ENCODE results near the gene CELSR3.

CELSR3 gene

DNA sequence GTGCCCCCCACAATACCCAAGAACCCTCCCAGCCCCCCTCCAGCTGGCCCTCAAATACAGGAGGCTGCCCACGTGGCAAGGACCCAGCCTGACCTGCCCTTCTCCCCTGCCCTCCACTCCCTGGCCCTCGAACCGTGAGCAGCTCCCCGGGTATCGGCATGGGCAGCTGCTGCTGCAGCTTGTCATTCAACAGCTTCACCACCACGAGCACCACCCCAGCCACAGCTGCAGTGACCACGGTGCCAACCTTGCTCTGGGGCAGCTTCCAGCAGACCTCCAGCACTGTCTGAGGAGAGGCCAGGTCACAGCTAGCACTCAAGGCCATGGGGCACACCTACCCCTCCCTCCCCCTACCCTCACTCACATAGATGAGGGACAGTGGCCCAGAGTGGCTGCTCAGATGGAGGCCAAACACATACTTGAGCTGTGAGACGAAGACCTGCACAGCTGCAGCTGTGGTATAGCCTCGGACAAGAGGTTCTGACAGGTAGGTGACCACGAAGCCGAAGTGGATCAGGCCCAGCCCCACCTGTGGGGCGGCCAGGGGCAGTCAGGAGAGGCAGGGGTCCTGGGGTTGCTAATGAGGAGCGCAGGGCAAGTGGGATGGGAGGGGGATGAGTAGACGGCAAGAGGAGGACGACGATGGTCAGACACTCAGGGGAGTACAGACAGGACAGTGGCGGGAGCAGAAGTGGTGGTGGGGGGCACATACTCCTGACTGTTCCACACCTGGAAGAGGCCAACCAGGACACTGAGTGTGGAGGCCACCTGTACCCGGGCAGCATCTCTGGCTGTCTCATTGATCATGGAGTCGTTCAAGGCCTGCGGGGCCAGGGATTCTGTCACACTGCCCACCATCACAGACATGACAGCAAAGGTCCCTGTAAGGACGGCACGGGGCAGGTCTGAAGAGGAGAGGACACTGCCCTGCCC lies 30.9 kb downstream of the CELSR3 start:
- no peak for DNase-seq

DNA sequence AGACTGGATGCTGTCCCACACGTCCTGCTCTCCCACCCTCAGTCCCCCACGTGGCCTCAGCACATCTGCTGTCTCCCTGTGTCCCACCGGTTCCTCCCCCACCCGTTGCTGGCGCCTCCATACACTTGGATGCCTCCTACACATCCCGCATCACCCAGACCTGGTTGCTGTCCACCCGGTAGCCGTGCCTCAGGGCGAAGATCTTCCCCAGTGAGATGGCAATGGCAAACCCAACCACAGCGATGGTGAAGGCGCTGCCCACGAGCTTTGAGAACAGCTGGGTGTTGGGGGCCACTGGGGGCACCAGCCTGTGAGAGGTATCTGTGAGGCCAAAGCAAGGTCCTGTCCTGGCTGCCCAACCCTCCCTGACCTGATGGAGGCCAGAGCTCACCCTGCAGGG lies 31.9 kb downstream of the CELSR3 start:
- DNase-seq: no peak

DNA sequence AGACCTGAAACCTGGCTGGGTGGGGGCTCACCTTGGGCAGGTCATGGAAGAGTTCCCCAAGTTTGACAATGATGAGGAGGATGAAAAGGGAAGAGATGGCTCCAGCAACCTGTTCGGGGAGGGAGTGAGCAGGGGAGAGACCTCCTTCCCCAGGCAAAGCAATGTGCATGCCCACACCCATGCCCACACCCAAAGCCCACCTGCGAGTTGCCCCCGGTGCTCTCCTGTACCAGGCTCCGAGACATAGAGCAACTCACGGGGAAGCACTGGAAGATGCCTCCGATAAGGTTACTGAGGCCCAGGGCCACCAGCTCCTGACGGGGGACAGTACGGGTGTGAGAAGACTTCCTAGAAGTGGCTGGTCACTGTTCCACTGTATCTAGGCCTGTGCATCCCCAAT lies 32.3 kb downstream of the CELSR3 start:
- no peak for DNase-seq

DNA sequence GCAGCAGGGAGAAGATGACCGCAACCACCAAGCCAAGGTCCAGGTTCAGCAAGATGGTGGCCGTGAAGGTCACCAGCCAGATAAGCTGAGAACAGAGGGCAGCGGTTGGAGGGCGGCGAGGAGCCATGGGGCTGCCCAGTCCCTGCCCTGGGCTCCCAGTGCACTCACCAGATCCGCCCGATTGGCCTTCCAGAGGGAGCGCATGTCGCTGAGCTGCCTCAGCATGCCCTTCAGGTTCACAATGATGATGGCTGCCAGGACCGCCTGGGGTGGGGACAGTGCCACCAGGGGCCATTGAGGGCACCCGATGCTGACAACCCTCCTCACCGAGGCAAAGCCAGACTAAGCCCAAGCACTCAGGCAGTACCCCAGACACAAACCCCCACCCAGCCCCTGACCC lies 32.8 kb downstream of the CELSR3 start:
- DNase-seq: no peak

DNA sequence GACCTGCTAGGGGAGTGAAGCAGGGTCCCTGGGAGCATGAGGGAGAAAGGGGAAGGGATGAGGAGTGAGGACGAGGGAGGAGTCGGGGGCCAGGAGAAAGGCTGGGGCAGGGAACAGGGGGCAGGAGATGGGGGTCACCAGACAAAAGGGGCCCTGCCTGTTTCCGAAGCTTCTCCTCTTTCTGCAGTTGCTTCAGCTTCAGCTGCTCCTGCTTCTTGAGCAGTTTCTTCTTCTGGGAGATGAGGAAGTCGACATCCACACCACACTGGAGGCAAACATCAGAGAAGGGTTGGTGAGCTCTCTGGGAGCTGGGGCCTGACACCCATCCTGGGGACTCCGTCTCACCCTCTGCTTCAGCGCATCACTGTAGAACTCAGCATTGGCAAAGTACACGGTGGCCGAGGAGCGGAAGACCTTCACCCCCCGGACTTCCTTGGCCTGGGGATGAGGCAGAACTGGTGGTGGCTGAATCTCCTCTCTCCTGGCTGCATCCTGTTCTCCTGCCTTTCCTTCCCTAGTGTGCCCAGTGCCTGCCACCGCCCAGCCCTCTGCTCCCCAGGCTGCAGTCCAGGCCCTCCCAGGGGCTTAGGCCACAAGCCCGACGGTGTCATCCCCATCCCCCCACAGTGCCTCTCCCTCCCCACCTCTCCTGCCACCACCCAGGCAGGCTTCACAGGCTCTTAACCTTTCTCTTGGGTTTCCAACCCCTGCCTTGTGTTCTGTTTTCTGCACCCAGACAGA lies 34.2 kb downstream of the CELSR3 start:
- no peak for DNase-seq

DNA sequence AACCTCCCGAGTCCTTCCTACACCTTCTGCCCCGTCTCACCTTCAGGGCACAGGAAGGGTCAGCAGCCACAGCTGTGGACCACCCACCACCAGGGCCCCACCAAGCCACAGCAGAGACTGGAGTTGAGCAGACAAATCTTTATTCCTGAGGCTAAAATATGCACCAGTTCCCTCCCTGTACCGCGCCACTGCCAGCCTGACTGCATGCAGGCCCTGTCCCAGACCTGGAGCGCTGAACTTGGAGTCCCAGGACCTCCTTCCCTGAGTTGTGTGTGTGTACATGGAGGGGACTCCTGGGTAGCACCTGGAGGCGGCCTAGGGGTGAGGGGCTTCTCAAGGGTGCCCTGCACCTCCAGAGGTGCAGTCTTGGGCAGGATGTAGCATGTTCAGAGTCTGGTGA lies 37.1 kb downstream of the CELSR3 start:
- DNase-seq: no peak

DNA sequence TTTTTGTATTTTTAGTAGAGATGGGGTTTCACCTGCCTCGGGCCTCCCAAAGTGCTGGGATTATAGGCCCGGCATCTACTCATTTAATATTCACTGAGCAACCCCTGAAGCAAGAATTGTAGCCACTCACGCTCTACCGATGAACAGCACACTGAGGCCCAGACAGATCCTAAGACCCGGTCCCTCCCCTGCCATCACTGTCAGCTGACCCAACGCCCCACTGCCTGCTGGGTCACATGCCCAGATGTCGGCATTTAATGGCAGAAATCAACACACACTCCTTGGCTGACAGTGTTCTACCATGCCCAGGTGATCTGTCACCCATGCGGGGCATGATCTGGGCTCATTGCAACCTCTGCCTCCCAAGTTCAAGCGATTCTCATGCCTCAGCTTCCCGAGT lies 37.9 kb downstream of the CELSR3 start:
- DNase-seq: no peak

DNA sequence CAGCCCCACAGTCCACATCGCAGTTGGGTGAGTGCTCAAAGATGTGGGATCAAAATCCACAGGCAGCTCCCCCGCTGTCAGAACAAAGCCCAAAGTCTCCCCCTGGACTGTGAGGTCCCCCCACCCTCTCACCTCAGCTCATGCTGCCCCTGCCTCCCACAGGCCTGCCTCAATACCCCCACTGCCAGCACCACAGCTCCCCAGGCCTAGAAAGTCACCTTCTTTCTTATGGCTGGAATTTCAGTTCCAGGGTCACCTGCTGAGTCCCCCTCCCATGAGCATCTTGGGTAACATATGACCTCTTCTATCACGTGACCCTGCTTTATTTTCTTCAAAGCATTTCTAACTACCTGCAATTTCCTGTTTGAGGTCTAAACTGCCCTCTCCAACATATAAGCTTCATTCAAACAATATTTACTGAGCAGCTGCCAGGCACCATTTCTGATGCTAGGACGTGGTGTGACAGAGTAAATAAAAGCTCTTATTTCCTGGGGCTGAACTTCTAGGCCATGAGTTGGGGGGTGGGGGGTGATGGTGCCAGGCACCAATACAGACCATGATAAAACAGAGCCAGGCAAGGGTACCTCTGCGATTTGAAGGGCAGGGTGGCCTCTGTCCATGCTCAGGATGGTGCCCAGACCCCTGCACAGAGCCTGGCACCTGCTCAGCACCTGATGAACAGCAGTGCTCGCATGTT lies 38.7 kb downstream of the CELSR3 start:
- DNase-seq: peak; percentile 70

DNA sequence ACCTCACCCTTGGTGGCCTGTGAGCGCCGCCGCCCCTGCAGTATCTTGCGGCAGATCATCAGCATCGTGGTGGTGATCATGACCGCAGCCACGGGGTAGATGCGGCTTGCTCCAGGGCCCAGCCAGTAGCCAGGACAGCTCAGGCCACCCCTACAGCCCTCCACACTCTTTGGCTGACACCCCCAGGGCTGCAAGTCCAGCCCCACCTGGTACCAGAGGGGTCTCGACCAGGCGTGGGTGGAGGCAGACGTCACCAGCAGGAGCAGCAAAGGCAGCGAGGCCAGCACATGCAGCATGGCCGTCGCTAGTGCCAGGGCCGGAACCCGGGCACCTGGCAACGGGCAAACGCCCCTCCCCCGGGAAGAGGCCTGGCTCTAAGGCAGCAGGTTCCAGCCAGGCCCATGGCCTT lies 41.2 kb downstream of the CELSR3 start, which contains the start of gene TMEM89:
TSS of gene TMEM89 (minus strand) at position 309 of the 409 bp plus-strand sequence. CDS start at position 296, 13 bp downstream.
- DNase-seq: no peak

DNA sequence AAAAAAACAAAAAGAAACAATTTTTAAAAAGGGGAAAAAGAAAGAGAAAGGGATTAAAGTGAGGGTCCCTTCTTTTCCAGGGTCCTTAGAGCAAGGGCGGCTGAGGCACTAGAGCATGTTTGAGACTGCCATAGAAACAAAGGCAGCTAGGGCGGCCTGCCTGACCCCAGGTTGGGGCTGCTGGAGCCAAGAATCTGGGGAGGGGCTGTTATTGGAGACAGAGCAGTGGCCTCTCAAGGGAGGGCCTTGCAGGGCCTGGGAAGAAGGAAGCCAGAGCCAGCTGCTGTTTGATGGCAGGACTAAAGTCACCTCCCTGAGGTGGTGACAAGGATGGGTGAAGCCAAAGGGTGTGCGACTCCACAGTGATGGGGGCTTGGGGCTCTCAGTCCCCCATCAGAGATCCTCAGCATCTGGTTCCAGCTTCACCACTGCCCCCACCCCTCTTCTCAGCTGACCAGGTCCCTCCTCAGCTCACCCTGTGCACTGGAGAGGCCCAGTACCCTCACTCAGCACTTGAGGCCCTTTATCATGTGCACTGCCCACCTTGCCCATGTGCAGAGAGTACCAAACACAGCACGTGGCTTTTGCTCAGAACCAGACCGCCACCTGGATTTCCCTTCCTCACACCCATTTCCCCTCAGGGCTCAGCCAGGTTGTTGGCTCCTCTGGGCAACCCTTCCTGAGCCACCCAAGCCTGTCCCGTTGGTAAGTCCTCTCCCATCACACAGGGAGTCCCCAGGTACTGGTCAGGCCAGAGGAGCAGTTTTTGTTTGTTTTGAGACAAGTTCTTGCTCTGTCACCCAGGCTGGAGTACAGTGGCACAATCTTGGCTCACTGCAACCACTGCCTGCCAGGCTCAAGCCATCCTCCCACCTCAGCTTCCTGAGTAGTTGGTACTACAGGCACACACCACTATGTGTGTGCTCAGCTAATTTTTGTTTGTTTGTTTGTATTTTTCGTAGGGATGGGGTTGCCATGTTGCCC lies 42.9 kb downstream of the CELSR3 start:
- no peak for DNase-seq

DNA sequence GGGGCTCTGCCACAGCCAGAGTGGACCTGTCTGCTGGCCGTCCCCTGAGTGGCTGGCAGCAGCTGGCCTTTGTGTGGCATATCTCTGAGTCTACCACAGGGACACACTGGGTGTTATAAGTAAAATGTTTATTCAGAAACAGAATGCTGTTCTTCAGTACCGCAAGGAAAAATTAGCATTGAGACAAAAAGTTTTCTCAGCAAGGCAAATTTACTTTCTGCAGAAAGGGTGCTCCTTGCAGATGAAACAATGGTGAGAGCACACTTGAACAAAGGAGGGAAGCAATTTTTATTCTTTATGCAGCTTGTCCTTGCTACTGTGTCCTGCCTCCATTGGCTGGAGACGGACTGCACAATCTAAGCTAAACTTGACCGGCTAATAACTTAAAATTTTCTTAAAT lies 45.1 kb downstream of the CELSR3 start:
- DNase-seq: no peak

DNA sequence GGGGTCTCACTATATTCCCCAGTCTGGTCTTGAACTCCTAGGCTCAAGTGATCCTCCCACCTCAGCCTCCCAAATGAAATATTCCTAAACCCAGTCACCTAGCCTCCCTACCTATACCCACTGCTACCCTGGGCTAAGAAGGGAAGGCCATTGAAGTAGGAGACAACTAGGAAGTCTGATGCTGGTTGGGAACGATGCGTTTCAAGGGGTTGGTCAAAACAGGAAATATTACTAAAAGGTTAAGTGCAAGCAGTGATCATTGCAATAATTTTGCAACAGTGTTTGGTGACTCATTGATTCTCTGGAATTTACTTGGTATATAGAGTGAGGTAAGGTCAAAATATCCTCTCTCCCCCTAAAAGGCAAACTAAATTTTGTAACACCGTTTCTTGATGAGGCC lies 48.6 kb downstream of the CELSR3 start:
- no peak for DNase-seq

DNA sequence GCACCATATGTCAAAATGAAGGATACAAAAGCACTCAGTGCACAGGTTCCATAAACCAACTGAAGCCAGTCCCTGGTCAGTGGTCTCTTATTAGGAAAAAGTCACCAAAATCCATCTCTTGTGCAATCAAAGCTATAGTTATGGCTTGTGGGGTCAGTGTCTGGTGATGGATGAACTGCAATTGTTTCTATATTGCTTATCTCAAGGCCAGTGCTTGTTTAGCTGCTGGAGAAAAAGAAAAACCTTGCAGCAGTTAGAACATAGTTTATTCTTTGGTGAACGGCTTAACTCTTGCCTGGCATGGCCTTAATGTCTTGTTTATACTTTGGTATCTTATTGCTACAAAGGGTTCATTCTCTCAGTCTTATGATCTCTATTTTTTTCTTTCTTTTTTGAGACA lies 50.4 kb downstream of the CELSR3 start:
- DNase-seq: no peak

DNA sequence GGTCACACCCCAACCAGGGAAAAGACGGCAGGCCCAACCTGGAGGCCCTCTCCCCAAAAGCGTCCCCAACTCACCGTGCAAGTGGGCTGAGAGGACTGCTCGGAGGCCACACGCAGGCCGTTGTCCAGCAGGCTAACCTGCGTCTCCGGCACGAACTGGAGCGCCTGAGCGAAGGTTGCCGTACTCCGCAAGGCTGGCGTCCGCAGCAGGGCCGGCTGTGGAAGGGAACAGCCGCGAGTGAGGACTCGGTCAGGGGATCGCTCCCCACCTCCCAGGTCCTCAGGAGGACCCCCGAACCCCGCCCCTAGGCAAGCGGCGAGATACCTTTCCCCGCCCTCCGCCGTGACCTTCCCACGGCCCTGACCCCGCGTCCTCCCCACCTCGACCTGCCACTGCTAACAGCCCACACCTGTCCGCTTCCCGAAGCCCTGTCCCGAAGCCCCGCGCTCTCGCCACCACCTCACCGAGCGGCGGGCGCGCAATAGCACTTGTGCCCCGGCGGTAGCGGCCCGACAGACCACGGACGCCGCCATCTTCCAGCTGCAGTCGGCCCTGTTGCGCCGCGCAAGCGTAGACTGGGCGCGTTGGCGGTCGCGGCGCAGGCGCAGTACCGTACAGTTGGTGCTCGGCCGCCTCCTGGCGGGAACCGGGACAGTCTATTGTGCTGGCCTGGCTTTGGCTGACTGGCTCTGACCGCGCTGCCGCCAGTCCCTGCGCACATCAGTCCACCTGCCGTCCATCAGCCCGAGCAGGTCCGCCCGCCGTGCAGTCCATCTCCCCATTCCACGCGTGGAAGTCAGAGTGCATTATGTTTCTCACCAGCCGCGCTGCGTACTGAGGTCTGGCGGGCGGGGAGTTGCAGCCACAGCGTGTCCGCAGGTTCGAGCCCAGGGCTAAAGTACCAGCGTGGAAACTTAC lies 53.3 kb downstream of the CELSR3 start, which contains the start of gene UQCRC1:
TSS of gene UQCRC1 (minus strand) at position 559 of the 918 bp plus-strand sequence. CDS start at position 533, 26 bp downstream.
- DNase-seq: peak; percentile 72

DNA sequence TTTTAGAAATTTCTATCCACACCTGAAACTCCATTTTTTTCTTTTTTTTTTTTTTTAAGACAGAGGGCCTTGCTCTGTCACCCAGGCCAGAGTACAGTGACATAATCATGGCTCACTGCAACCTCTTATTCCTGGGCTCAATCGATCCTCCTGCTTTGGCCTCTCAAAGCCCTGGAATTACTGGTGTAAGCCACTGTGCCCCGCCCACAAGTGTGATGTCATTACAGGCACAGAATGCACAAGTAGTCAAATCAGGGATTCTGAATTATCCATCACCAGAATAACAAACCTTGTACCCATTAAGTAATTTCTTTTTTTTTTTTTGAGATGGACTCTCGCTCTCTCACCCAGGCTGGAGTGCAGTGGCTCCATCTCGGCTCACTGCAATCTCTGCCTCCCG lies 55.2 kb downstream of the CELSR3 start:
- no peak for DNase-seq

DNA sequence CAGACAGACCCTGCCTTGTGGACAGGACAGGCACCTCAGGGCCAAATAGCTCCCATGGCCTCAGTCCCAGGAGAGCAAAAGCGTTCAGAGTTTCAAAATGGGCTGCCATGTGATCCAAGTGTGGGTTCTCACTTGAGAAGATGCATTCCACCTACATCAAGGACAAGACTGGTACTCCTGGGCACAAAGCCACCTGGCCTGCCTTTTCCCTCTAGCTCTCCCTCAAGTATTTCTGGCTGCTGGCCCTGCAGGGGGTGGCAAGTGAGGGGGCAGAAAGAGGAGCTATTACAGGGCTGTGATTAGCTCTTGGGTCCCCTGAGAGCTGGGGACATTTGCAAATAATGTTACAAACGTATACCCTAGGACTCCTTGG lies 61.1 kb downstream of the CELSR3 start:
- no peak for DNase-seq

DNA sequence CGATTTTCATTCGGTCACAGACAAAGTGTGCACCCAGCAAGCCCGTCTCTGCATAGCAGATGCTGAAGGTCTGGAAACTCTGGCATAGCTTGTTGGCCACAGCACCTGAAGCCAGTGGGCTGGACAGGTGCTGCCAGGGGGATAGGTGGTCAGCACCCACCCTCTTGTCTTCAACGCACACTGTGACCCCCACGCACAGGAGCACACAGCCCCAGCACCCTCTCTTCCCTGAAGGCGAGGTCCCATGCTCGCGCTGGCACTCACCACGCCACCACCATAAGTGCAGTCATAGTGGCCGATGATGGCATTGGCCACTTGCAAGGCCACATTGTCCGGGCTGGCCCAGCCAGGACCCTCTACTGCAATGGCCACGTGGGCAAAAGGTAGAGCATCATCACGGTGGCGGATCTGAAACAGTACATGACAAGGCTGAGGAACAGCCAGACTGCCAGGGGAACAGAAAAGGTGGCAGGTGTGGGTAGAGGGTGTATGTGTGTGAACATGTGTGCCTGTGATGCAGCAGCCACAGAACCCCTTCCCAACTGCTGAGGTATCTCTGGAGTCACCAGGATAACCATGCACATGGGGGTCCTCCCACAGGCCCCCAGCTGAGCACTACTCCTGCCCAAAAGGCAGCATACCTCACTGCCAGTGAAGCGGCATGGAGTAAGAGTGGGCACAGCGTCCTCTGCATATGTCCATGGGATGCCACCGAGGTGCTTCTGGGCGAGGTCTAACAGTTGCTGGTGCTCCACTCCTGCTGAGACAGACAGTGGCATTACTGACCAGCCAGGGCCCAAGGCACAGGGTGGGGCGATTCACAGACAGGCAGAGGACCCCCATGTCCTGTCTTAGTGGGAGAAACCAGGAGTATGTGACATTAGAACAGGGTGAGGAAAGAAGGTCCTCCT lies 61.7 kb downstream of the CELSR3 start:
- no peak for DNase-seq

DNA sequence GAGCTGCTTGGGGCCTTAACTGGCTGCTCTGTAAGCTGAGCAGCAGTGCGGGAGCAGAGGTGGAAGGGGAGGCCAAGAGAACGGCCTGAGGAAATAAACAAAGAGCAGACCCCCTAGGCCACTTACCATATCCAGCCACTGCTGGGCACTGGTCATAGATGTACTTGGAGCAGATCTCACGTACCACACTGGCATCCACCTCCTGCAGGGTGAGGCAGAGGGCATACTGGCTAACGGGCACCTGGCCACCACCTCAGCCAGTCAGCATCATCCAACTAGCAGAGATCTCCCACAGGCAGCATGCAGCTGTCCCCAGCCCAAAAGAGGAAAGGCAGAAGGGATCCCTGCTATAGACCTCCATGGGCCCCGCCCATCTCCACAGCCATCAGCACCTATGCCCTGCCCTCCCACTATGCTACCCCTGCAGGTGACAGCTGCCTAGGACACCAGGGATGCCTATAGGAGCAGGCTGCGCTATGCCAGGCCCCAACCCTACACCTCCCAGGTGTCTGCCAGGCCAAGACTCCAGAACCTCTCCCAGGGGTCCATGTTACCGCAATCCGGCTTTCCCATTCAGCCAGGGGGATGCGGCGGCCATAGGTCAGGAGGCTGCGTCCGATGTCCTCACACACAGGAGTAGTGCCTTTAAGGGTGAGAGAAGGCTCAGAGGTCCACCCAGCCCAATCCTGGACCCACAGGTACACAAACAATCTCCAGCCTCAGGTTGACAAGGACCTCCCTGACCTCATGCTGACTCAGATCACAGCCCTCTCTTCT lies 63.0 kb downstream of the CELSR3 start:
- DNase-seq: no peak

DNA sequence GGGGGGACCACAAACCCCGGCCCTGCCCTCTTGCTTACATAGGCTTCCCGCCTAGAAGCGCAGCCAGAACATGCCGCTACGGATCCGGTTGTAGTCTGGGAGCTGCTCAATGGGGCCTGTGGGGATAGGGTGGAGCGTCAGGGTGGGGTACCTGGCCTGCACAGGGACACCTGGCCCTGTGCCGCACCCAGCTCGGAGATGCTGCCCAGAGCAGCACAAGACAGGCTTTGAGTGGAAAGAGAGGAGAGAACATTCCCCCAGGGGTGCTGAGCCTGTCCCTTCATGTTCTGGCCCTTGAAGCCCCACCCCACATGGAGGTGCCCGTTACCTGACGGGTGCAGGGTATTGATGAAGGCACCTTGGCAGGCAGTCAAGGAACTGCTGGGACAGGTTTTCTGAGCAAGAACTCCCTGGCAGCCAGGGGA lies 63.6 kb downstream of the CELSR3 start:
- DNase-seq: no peak

Data from COR-L47 (cell line).